Measurements from ENCODE around the gene KIF5A. TPM values are rescaled to one million over a fixed set of nuclear protein-coding genes. Genes with fewer than 3 reads are reported as not detected.

KIF5A gene
- total and polyA plus RNA-seq, 3 donors from 2014 or later: 6.8 to 9.1 (median 8.4) TPM

GRCh38 chr12:57620936-57621496 is 71.2 kb downstream of the KIF5A start:
- DNase-seq: peak; percentile 34
- TF ChIP-seq CTCF (IDR thresholded peaks at IDR 0.05) (no peak), POLR2A (IDR thresholded peaks at IDR 0.05) (no peak)
- no peaks in the 10 kb centered on the region for H3K27me3 ChIP-seq
- intact Hi-C loops (cut with DNase I; ENCODE audit: low total_unique reads): loop anchor here (5.0 kb wide), 1 partner anchor 39 kb away; no protein-coding TSS in a partner anchor
- no peaks in the 10 kb centered on the region for H3K36me3 ChIP-seq (ENCODE audit: low read depth, missing control alignments)
- H3K9me3 ChIP-seq: no peaks in the 10 kb centered on the region
- H3K27ac ChIP-seq: no peak overlapping the region
- H3K4me1 ChIP-seq: peaks cover 18% of the 10 kb centered on the region
- peak overlapping the region in 1 of 2 donors; percentile 42 for H3K4me3 ChIP-seq
- WGBS, 2 donors: 6 to 7% methylated on average over 33 to 42 of the region's 42 CpGs

GRCh38 chr12:57621497-57622292 is 71.9 kb downstream of the KIF5A start:
- no peaks in the 10 kb centered on the region for H3K9me3 ChIP-seq
- TF ChIP-seq CTCF (IDR thresholded peaks at IDR 0.05) (peak; percentile 79 to 93 (median 83)), POLR2A (IDR thresholded peaks at IDR 0.05) (no peak)
- H3K27ac ChIP-seq: no peak overlapping the region
- no peaks in the 10 kb centered on the region for H3K36me3 ChIP-seq (ENCODE audit: low read depth, missing control alignments)
- DNase-seq: peak; percentile 73
- H3K27me3 ChIP-seq: no peaks in the 10 kb centered on the region
- WGBS, 2 donors: 3 to 5% methylated on average over 32 to 48 of the region's 49 CpGs
- intact Hi-C loops (cut with DNase I; ENCODE audit: low total_unique reads): loop anchor here (5.0 kb wide), 1 partner anchor 39 kb away; no protein-coding TSS in a partner anchor
- H3K4me3 ChIP-seq: peak overlapping the region in 1 of 2 donors; percentile 42
- H3K4me1 ChIP-seq: peaks cover 18% of the 10 kb centered on the region

- H3K9me3 ChIP-seq: no peaks in the 10 kb centered on the region
- H3K27ac ChIP-seq: no peak overlapping the region
- no peaks in the 10 kb centered on the region for H3K36me3 ChIP-seq (ENCODE audit: low read depth, missing control alignments)
- TF ChIP-seq CTCF (IDR thresholded peaks at IDR 0.05) (no peak), POLR2A (IDR thresholded peaks at IDR 0.05) (no peak)
- intact Hi-C loops (cut with DNase I; ENCODE audit: low total_unique reads): loop anchor here (5.0 kb wide), 1 partner anchor 40 kb away; no protein-coding TSS in a partner anchor
- H3K4me3 ChIP-seq: no peak overlapping the region
- peaks cover 23% of the 10 kb centered on the region for H3K4me1 ChIP-seq
- no peaks in the 10 kb centered on the region for H3K27me3 ChIP-seq
- WGBS, 2 donors: 79 to 86% methylated on average over 9 of the region's 9 CpGs
- no peak for DNase-seq
These were observed 72.7 kb downstream of the KIF5A start for GRCh38 chr12:57622293-57623245.

GRCh38 chr12:57623385-57623784 is 73.5 kb downstream of the KIF5A start:
- TF ChIP-seq POLR2A (IDR thresholded peaks at IDR 0.05) (no peak), CTCF (IDR thresholded peaks at IDR 0.05) (no peak)
- Histone ChIP-seq H3K4me3 (no peak overlapping the region), H3K4me1 (peaks cover 27% of the 10 kb centered on the region), H3K27me3 (no peaks in the 10 kb centered on the region), H3K27ac (no peak overlapping the region), H3K9me3 (no peaks in the 10 kb centered on the region), H3K36me3 (ENCODE audit: low read depth, missing control alignments) (no peaks in the 10 kb centered on the region)
- DNase-seq: no peak
- intact Hi-C loops (cut with DNase I; ENCODE audit: low total_unique reads): loop anchor here (5.0 kb wide), 1 partner anchor 41 kb away; no protein-coding TSS in a partner anchor
- WGBS, 2 donors: 83 to 92% methylated on average over 2 of the region's 2 CpGs
